GM12878 (cell line): ENCODE data around the gene NTN1. TPM values are rescaled to one million over a fixed set of nuclear protein-coding genes. Genes with fewer than 3 reads are reported as not detected.

ENCODE experiments used
- ATAC-seq: fragments of 200-7000 bp; cut with Tn5 transposase; 3 replicates; pipeline ENCODE4 v1.9.1; 2020; ENCODE audit warnings: mild to moderate bottlenecking, moderate library complexity
- BruUV-seq: library from RNA; stranded (reverse); fragments of 400-500 nt; replicated peaks from 2 replicates; lab custom pipeline; 2021; lab: Mats Ljungman, UMichigan
- CTCF ChIA-PET: fragments of 300-600 bp; sonication (Branson Sonifier 250); formaldehyde crosslinking; extraction: SDS; loops from one replicate; lab custom pipeline; 2021; ENCODE audit warnings: inconsistent platforms; lab: Yijun Ruan, JAX
- POLR2A ChIA-PET: fragments of 350-600 bp; formaldehyde crosslinking; extraction: SDS; loops from one replicate; lab custom pipeline; 2021; ENCODE audit warnings: inconsistent platforms; lab: Charles Lee
- RAD21 ChIA-PET: fragments of 300-600 bp; sonication (Branson Sonifier 250); formaldehyde crosslinking; loops from one replicate; lab custom pipeline; 2023; ENCODE audit warnings: antibody characterized with exemption; ENCODE audit not compliant: unreplicated experiment; lab: Charles Lee
- SMC1A ChIA-PET: fragments of 300-600 bp; sonication (Branson Sonifier 250); formaldehyde crosslinking; loops from one replicate; lab custom pipeline; 2023; ENCODE audit not compliant: unreplicated experiment, uncharacterized antibody; lab: Charles Lee
- DNase-seq: peaks from one replicate; pipeline ENCODE4 v3.0.0-alpha.2; 2011; ENCODE audit warnings: low read depth, low spot score
- FAIRE-seq: peaks from 3 replicates; lab custom pipeline; 2011; peaks lifted over from hg19 to GRCh38; lab: Jason Lieb, UNC
- H2AFZ ChIP-seq: 2 replicates; pipeline ENCODE4 v1.6.0; 2011; ENCODE audit warnings: low read depth, low read length, control low read depth; ENCODE audit not compliant: control insufficient read depth
- H3K27ac ChIP-seq: 2 replicates; pipeline ENCODE4 v1.5.1; 2011; ENCODE audit warnings: control low read depth; ENCODE audit not compliant: control insufficient read depth, insufficient read depth
- H3K27me3 ChIP-seq, 2 experiments: replicated peaks in 1 of 2; 2 replicates each; pipeline versions ENCODE4 v1.6.0 to v1.6.1; 2011; ENCODE audit warnings: low read length in 1 of 2; ENCODE audit not compliant: control insufficient read depth in 2 of 2, insufficient read depth in 2 of 2
- H3K36me3 ChIP-seq, 2 experiments: 2 replicates each; pipeline ENCODE4 v1.5.1; 2011; ENCODE audit warnings: low read length in 1 of 2; ENCODE audit not compliant: control insufficient read depth in 2 of 2, insufficient read depth in 2 of 2
- H3K4me1 ChIP-seq: 2 replicates; pipeline ENCODE4 v1.6.1; 2011; ENCODE audit warnings: mild to moderate bottlenecking, low read length, moderate library complexity, mixed read lengths; ENCODE audit not compliant: control insufficient read depth, insufficient read depth
- H3K4me2 ChIP-seq: 2 replicates; pipeline ENCODE4 v1.6.0; 2011; ENCODE audit warnings: control low read depth; ENCODE audit not compliant: control insufficient read depth, insufficient read depth
- H3K4me3 ChIP-seq: fragments of 200-600 bp; sonication (generic); 2 replicates; pipeline ENCODE4 v1.5.1; 2016
- H3K79me2 ChIP-seq: 2 replicates; pipeline ENCODE4 v1.6.0; 2011; ENCODE audit warnings: low read length; ENCODE audit not compliant: control insufficient read depth, insufficient read depth
- H3K9ac ChIP-seq: 2 replicates; pipeline ENCODE4 v1.8.0; 2011; ENCODE audit warnings: low read length, control low read depth, mixed read lengths; ENCODE audit not compliant: control insufficient read depth, insufficient read depth
- H3K9me3 ChIP-seq: replicated peaks from 3 replicates; pipeline ENCODE4 v1.5.1; 2011; ENCODE audit warnings: mild to moderate bottlenecking, low read length; ENCODE audit not compliant: control insufficient read depth, insufficient read depth
- H4K20me1 ChIP-seq: 2 replicates; pipeline ENCODE4 v1.6.0; 2011; ENCODE audit not compliant: control insufficient read depth, insufficient read depth
- ATF3 ChIP-seq: IDR thresholded peaks from 2 replicates; pipeline ENCODE4 v1.6.1; 2011; ENCODE audit warnings: low read depth, mild to moderate bottlenecking, low read length, moderate library complexity, borderline replicate concordance; ENCODE audit errors: extremely low read depth
- NFYA ChIP-seq: IDR thresholded peaks from 2 replicates; pipeline ENCODE4 v1.6.1; 2011; ENCODE audit warnings: low read depth, mild to moderate bottlenecking, low read length, improper control_type of control experiment, borderline replicate concordance
- PBX3 ChIP-seq: IDR thresholded peaks from 2 replicates; pipeline ENCODE4 v1.6.1; 2011; ENCODE audit warnings: mild to moderate bottlenecking, low read depth, low read length, moderate library complexity; ENCODE audit not compliant: insufficient replicate concordance
- WGBS: methylation state at CpG from one replicate; pipeline ENCODE4 v1.1.6; 2016; ENCODE audit warnings: low lambda C conversion rate; ENCODE audit not compliant: insufficient replicate concordance, insufficient coverage; ENCODE audit errors: missing lambda C conversion rate; 5-methylcytosine and 5-hydroxymethylcytosine counted together
- in situ Hi-C: fragments of 300-500 bp; cut with MboI; formaldehyde crosslinking; loops from 9 replicates; pipeline ENCODE4 v1.14.3; 2018; ENCODE audit warnings: mixed read lengths
- intact Hi-C: fragments of 100-400 bp; cut with micrococcal nuclease; formaldehyde crosslinking; loops from one replicate; pipeline ENCODE4 v1.14.2; 2022; ENCODE audit not compliant: unreplicated experiment
- polyA plus RNA-seq, 11 experiments: library from polyadenylated mRNA; depleted of rRNA in 4 of 11; unstranded in 6 of 11; stranded (reverse) in 5 of 11; fragments of >200 nt; fragmentation: Nextera tagmentation in 4 of 11; fragmentation: Illumina TruSeq in 1 of 11; extraction: Ambion mirVana in 4 of 11; extraction: Trizol in 1 of 11; gene quantifications; 1 replicate in 1 of 11; 2 replicates in 10 of 11; pipeline versions ENCODE4 v1.2.1 to v1.2.3, GENCODE V29; 2011 to 2016; ENCODE audit warnings: inconsistent platforms in 2 of 11, missing spikeins in 2 of 11, low read depth in 1 of 11
- total RNA-seq, 4 experiments: library from RNA; depleted of rRNA in 3 of 4; stranded (reverse); fragments of >200 nt in 3 of 4; fragmentation: Illumina TruSeq in 1 of 4; extraction: Trizol in 1 of 4; gene quantifications; 2 replicates each; pipeline versions ENCODE4 v1.2.1 to v1.2.3, GENCODE V29; 2013 to 2021

NTN1 gene
- total and polyA plus RNA-seq, 10 of the 15 experiments (the other 5 are each of a cell fraction or from before 2014, with no cell fraction given) = 0.02 to 0.89 (median 0.35) TPM

GRCh38 chr17:9209347-9209746 is 188.0 kb downstream of the NTN1 start:
- ChIA-PET POLR2A (interaction anchor here (0.7 kb wide), 1 partner anchor 165 kb away, joined by 3 read pairs; no protein-coding TSS in a partner anchor), SMC1A (interaction anchor here (0.9 kb wide), 1 partner anchor 8 kb away, joined by 3 read pairs; no protein-coding TSS in a partner anchor), RAD21 (no interaction called here), CTCF (interaction anchor here (0.6 kb wide), 1 partner anchor 11 kb away, joined by 3 read pairs; no protein-coding TSS in a partner anchor)
- FAIRE-seq = no peak
- H2AFZ ChIP-seq = no peak overlapping the region
- H3K9ac ChIP-seq = no peak overlapping the region
- H3K4me2 ChIP-seq = no peak overlapping the region
- H3K9me3 ChIP-seq = no peaks in the 10 kb centered on the region; the same call in 2 of the 3 replicates
- no TSS peak for BruUV-seq
- peaks cover 9% of the 10 kb centered on the region for H3K4me1 ChIP-seq
- no peaks in the 10 kb centered on the region for H3K36me3 ChIP-seq
- intact Hi-C loops (no loop called here), in situ Hi-C loops (no loop called here)
- no peaks in the 10 kb centered on the region for H3K79me2 ChIP-seq
- no peaks in the 10 kb centered on the region for H4K20me1 ChIP-seq
- H3K4me3 ChIP-seq = no peak overlapping the region
- H3K27ac ChIP-seq = no peak overlapping the region
- WGBS = 24% methylated on average over 5 of the region's 5 CpGs
- no peak for TF ChIP-seq ATF3
- no peak for TF ChIP-seq NFYA
- TF ChIP-seq PBX3 = no peak
- TF ChIP-seq, all 136 proteins: peak for 0
- DNase-seq (no peak), ATAC-seq (no peak)
- no peaks in the 10 kb centered on the region; a peak in 1 of 4 replicates for H3K27me3 ChIP-seq
